Activated CD8-positive, alpha-beta memory T cell treated with anti-CD3 and anti-CD28 coated beads, Interleukin-2, amount 50 U/mL, for 24 hours (primary cell): ENCODE data around the gene RPL19.

ENCODE experiments used
- DNase-seq: peaks from one replicate; pipeline ENCODE4 v3.0.0-alpha.2; 2020; ENCODE audit errors: extremely low read depth

Gene RPL19

DNA sequence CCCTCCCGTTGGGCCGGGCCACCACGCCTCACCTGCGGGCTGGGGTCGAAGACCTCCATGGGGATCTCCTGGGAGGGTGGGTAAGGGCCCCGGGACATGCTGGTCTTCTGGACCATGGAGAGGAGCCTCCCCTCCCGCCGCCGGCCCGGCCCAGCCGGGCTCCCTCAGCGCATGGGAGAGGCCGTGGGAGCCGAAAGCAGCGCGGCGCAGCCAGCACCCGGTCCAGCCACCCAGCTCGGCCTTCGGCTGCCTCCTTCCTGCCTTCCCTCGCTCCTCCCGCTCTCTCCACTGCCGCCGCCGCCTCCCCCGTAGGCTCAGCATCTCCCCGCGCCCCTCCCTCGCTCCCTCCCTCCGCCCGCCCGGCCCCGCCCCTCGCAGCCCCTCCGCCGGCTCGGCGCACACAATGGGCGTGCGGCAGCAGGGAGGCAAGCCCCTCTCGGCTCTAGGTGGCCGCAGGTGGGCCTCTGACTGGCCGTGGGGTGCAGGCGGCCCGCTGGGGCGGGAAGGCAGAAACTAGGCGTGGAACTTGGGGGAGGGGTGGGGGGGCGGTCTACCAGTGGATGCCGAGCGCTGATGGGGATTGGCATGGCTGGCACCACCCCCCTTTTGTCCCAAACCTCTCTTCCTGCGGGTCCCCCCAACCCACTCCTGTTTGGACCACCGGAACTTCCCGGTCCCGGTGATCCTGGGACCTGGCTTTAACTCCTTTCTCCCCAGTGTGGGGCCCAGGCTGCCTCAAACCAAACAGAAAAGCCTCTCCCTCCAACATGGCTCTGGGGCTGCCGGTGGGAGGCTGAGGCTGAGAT lies 2.5 kb upstream of the RPL19 start, which contains the start of gene CACNB1:
TSS of gene CACNB1 (minus strand) at position 290 of the 806 bp plus-strand sequence. CDS start at position 116, 174 bp downstream.
- DNase-seq: peak; percentile 35

- no peak for DNase-seq
Measured at GRCh38 chr17:39198186-39198566, 1.9 kb upstream of the RPL19 start.

GRCh38 chr17:39199820-39200069 lies 338 bp upstream of the RPL19 start:
- peak; percentile 82 for DNase-seq

DNA sequence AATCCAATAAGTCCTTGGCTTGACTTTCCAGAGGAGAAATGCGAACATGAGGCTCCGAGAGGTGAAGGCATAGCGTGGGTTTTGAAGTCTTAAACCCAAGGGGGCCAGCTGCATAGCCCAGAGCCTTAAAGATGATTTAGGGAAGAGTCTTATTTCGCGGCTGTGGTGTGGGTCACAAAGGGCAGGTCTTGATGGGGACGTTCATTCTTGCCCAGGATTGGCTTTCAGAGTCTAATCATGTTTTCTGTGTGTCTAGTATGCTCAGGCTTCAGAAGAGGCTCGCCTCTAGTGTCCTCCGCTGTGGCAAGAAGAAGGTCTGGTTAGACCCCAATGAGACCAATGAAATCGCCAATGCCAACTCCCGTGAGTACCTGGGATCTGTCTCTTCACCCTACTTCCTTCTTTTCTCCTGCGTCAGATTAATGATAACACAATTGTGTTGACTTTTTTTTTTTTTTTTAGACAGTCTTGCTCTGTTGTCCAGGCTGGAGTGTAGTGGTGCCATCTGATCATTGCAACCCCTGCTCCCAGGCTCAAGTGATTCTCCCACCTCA lies 951 bp downstream of the RPL19 start:
- no peak for DNase-seq

DNA sequence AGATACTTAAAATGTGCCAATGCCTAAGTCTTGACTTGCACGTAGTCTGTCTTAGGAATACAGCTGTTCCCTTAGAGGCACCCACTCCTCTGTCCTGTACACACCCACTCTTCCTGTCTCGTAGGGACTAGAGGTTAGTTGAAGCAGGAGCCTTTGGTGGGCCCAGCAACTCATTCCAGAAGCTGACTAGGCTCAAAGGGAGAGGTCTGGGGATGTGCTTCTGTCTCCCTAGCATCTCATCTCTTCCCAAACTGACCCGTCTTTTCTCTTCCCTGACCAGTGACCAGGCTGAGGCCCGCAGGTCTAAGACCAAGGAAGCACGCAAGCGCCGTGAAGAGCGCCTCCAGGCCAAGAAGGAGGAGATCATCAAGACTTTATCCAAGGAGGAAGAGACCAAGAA lies 4.2 kb downstream of the RPL19 start:
- DNase-seq: no peak

- no peak for DNase-seq
Measured at GRCh38 chr17:39205112-39205526, 5.0 kb downstream of the RPL19 start.

DNA sequence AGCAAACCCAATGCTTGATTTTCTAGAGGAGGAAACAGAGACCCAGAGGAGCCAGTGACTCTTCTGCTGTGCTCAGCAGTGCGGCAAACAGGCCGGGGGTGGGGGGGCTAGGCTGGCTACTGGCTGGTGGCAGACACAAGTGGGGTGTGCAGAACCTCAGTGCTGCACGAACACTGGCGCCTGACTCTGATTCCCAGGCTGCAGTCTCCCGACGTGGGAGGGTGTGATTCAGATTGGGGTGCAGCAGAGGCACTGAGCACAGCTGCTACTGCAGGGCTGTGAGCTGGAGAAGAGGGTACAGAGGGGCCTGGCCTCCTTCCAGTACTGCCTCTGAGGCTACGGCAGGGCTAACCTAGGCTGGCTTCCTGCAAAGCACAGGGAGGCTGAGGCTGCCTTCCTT lies 8.1 kb downstream of the RPL19 start:
- no peak for DNase-seq

DNA sequence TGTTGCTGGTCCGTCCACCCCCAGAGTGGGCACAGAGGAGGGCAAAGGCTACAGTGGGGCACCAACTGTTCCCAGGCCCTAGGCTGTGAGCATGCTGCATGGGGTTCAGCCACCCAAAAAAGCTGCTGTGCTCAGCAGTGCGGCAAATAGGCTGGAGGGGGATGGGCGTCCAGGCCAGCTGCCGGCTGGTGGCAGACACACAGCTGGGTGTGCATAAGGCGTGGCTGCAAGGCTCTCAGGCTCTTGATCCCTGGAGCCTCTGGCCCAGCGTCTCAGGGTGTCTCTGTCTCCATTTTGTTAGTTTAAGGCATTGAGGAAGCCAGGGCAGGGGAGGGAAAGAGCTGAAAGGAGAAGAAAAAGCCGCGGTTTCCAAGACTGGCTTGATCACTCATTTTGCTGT lies 8.8 kb downstream of the RPL19 start:
- DNase-seq: no peak

DNA sequence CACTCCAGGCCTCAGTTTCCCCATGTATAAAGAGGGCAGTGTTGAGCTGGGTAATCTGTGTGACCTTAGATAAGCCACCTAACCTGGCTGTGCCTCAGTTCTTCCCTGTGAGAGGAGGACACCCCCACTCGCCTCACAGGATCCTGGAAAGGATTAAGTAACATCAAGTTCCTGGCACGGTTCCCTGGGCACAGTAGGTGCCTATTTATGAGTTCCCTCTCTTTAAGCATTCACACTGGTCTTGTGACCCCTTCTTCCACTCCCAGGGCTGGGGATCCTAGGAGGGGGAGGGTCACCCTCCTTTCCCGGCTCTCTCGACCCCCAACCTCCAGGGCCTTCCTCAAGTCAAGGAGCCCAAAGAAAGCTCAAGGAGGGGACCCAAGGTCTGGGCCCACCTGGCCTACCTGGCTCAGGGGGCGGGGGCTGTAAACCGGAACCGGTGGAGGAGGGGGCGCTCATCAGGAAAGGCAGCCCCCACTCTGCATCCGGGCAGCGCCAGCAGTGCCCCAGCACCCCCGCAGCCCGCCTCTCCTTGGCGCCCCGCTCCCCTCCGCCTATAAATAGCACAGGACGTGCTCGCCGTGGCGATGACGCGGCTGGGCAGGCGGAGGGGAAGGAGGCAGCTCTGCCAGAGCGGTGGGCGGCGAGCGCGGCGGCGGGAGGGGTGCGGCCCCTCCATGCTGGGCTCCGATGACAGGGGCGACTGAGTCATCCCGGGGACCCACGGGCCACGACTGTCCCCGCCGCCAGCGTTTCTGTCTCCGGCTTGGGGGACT lies 9.4 kb downstream of the RPL19 start:
- no peak for DNase-seq

- DNase-seq: no peak
Measured at GRCh38 chr17:39210093-39210434, 10.0 kb downstream of the RPL19 start.

DNA sequence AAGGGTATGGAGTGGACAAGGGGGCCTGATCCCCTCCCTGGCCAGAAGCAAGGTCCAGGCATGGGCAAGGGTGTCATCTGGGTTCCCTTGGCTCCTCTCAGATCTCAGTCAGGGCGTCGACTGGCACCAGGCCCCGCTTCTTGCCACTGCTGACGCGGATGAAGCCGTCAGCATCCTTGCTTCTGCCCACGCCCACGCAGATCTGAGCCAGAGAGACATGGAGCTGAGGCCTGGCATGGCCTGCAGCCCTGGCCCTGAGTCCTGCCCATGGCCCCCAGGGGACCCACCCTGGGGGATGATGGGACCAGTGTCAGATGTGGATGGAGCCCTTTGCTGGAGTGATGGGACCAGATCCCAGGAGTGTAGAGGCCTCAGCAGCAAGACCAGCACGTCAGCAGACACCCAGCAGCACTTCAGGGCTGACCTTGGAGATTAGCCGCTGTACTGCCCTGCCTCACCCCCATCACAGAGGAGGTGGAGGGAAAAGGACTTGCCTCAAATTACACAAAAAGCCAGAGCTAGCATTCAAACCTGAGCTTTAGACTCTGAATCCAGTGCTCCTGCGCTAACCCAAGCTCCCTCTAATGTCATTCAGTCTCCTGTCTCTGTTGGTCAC lies 12.2 kb downstream of the RPL19 start:
- DNase-seq: no peak

DNA sequence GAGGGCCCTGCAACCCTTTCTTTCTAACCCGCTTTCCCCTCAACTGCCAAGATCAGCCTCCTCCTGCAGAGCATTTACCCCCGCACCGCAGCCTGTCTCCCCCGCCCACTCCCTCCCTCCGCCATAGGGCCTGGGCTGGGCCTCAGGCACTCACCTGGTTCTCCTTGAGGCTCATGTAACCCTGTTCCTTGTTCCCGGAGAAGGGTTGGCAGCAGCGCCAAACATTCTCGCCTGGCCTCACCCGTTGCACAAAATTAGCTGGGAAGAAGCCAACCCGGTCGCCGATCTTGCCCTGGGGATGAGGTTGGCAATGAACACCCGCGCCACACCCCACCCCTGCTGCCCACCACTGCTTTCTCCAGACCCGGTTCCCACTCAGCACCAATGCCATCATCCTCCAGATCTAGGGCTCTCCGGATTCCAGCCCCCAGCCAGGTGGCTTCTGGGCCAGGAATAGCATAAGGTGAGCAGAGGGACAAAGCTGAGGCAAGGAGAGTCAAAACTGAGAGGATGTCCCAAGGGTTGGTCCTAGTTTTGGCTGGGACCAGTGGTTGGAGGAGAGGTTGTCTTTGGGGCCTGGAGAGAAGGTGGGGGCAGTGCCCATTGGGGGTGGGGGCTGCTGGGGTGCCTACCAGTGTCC lies 12.9 kb downstream of the RPL19 start:
- no peak for DNase-seq

DNA sequence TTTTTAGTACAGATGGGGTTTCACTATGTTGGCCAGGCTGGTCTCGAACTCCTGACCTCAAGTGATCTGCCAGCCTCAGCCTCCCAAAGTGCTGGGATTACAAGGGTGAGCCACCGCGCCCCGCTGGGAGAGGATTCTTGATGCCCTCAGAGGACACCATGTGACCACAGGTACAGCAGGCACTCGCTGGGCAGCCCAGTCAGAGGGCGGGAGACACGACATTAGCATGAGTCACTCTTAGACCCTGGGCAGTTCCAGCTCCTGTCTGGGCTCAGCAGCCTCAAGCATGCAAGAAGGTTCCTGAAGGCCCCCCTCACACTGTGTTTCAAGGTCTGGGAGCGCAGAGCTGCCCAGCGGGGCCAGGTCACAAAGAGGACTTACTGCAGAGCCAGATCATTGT lies 13.8 kb downstream of the RPL19 start:
- no peak for DNase-seq

- DNase-seq: no peak
Measured at GRCh38 chr17:39217734-39218369, 17.8 kb downstream of the RPL19 start.

DNA sequence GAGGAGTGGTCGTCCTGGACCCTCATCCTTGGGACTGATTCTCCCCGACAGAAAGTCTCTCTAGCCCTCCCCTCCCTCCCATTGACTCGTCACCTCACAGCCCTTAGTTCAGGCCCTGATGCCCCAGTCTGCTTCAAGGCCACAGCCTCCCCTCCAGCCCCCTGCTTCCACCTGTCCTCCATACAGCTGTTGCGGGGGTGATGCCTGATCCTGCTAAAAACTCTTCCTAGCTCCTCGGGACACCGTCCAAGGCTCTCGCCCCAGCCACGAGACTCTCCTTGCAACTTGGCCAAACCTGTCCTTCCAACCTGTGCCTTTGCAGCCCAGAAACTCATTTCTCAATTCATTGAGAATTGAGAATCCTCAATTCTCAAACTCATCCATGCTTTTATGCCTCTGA lies 18.8 kb downstream of the RPL19 start:
- no peak for DNase-seq

DNA sequence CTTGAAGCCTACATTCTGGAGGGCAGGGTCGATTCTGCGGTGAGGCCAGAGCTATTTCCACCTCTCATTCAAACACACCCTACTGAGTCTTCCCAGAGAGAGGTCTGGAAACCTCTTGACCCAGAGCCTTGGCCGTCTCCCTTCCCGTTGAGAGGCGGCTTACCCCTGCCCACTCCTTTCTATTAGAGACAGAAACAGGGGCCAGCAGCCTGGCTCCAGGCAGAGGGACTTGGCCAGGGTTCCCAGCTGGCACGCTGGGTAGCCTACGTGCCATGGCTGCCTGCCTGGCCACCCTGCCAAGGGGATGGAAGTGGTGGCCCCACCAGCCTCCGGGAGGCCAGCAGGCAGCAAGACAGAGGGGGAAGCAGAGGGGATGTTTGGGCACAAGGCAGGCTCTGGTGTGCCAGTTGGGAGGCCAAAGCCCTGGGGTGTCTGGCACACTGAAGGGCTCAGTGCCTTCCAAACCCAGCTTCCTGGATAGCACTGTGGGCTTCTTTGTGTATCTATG lies 19.6 kb downstream of the RPL19 start:
- no peak for DNase-seq

GRCh38 chr17:39221572-39221971 lies 21.5 kb downstream of the RPL19 start:
- no peak for DNase-seq

DNA sequence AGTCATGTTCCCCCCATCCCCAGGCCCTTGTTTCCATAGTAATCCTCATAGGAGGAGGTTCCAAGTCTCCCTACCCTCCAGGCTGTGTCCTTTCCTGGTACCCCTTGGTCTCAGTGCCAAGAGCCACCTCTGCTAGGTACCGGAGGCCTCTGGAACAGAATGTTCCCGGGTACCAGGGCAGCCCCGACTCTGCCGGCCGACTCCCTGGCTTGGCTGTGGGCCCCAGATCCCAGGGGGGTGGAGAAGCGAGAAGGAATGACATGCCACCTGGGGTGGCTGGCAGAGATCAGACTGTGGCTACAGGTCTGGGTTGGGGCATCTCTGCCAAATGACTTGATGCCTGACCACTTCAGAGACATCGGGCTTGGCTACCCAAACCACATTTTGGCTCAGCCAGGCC lies 22.1 kb downstream of the RPL19 start:
- no peak for DNase-seq

- DNase-seq: no peak
Measured at GRCh38 chr17:39222866-39223834, 23.1 kb downstream of the RPL19 start.
